Measurements from ENCODE around the gene PSMD6.

PSMD6 gene

GRCh38 chr3:63968612-63969350 is 54.5 kb downstream of the PSMD6 start:
- no peak for DNase-seq (ENCODE audit: low read depth, low spot score)
- TF ChIP-seq, protein P1, sequence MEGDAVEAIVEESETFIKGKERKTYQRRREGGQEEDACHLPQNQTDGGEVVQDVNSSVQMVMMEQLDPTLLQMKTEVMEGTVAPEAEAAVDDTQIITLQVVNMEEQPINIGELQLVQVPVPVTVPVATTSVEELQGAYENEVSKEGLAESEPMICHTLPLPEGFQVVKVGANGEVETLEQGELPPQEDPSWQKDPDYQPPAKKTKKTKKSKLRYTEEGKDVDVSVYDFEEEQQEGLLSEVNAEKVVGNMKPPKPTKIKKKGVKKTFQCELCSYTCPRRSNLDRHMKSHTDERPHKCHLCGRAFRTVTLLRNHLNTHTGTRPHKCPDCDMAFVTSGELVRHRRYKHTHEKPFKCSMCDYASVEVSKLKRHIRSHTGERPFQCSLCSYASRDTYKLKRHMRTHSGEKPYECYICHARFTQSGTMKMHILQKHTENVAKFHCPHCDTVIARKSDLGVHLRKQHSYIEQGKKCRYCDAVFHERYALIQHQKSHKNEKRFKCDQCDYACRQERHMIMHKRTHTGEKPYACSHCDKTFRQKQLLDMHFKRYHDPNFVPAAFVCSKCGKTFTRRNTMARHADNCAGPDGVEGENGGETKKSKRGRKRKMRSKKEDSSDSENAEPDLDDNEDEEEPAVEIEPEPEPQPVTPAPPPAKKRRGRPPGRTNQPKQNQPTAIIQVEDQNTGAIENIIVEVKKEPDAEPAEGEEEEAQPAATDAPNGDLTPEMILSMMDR (IDR thresholded peaks at IDR 0.05; ENCODE audit: low read depth, low read length) = no peak
- H3K4me3 ChIP-seq (ENCODE audit: low read depth, low read length) = no peak overlapping the region
- in situ Hi-C loops (cut with HindIII; ENCODE audit: low sequenced_read_pairs) = no loop called here

DNA sequence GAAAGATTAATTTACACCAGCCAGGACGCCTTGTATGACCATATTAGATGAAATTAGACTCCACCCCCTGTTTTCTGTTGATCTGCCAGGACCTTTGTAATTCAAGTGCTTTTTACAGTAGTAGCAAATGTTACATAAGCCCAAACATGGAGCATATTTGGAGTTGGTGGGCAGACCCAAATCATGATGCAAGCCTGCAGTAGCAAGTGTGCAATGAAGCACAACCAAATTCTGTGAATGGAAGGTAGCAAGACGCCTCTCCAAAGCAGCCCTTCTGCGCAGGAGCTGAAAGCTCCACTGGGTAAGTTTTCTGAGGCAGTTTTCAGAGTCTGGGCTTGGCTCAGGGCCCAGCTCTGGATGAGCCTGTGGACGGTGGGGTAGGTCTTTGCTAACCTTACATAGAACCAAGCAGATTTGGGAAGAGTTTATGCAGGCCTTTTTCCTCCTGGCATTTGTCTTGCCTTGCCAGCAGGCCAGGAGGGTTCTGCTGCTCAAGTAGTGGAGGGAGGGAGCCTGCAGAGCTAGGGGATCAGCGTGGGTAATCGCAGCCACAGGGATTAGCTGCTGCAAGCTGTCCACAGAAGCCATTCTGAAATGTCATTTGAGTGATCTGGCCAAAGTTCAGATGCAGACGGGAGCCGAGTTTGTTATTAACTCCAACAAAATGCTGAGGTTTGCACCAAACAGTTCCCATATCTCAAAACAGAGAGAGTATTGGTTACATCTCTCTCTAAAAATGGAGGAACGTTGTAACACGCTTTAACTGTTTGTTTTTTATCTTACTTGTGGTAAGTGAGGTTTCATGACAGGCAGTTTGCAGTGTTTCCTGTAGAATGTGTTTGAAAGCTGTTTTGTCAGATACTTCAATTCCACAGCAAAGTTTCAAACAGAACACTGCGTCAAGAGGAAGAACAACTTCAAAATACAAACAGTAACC is 55.4 kb downstream of the PSMD6 start:
- no peak overlapping the region for H3K4me3 ChIP-seq (ENCODE audit: low read depth, low read length)
- peak; percentile 69 for DNase-seq (ENCODE audit: low read depth, low spot score)
- TF ChIP-seq, protein P1 (IDR thresholded peaks at IDR 0.05; ENCODE audit: low read depth, low read length) = no peak
- in situ Hi-C loops (cut with HindIII; ENCODE audit: low sequenced_read_pairs) = no loop called here

GRCh38 chr3:63966871-63967270 is 56.4 kb downstream of the PSMD6 start:
- in situ Hi-C loops (cut with HindIII; ENCODE audit: low sequenced_read_pairs) = no loop called here
- TF ChIP-seq, protein P1 (IDR thresholded peaks at IDR 0.05; ENCODE audit: low read depth, low read length) = no peak
- H3K4me3 ChIP-seq (ENCODE audit: low read depth, low read length) = no peak overlapping the region
- DNase-seq (ENCODE audit: low read depth, low spot score) = no peak

GRCh38 chr3:63966007-63966406 is 57.3 kb downstream of the PSMD6 start:
- in situ Hi-C loops (cut with HindIII; ENCODE audit: low sequenced_read_pairs) = no loop called here
- DNase-seq (ENCODE audit: low read depth, low spot score) = no peak
- TF ChIP-seq, protein P1 (IDR thresholded peaks at IDR 0.05; ENCODE audit: low read depth, low read length) = no peak
- H3K4me3 ChIP-seq (ENCODE audit: low read depth, low read length) = no peak overlapping the region

- TF ChIP-seq, protein P1 (IDR thresholded peaks at IDR 0.05; ENCODE audit: low read depth, low read length) = no peak
- DNase-seq (ENCODE audit: low read depth, low spot score) = no peak
Observed at GRCh38 chr3:63964681-63965485, 58.4 kb downstream of the PSMD6 start.

DNA sequence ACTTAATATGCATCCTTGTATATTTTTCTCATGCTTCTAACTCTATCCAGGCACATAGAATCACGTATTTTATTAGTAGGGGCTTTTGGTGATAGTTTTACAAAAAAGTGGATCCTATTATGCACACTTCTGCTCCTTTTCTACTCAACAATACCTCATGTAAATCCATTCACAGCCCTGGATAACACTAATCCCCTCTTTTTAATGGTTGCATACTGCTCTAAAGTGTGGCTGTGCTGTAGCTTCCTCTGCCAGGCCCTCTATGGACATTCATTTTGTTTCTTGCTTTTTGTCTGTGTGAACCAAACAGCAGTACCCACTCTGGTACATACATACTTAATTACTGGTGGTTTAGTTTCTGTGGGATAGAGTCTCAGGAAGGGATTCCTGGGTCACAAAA is 59.8 kb downstream of the PSMD6 start:
- in situ Hi-C loops (cut with HindIII; ENCODE audit: low sequenced_read_pairs) = no loop called here
- no peak overlapping the region for H3K4me3 ChIP-seq (ENCODE audit: low read depth, low read length)
- DNase-seq (ENCODE audit: low read depth, low spot score) = no peak
- TF ChIP-seq, protein P1 (IDR thresholded peaks at IDR 0.05; ENCODE audit: low read depth, low read length) = no peak

More at GRCh38 chr3:63964681-63965485, 58.4 kb downstream of the PSMD6 start:
- in situ Hi-C loops (cut with HindIII; ENCODE audit: low sequenced_read_pairs) = no loop called here
- H3K4me3 ChIP-seq (ENCODE audit: low read depth, low read length) = no peak overlapping the region

Measured in astrocyte of the spinal cord (primary cell).